22Rv1 (cell line): ENCODE data around the gene ADAP1.

ENCODE experiments used
- H3K27ac ChIP-seq: fragments of 450-650 bp; 2 replicates; pipeline ENCODE4 v1.5.1; 2017
- CTCF ChIP-seq: fragments of 450-650 bp; IDR thresholded peaks from 2 replicates; pipeline ENCODE4 v1.5.1; 2017; ENCODE audit warnings: mild to moderate bottlenecking
- ZFX ChIP-seq: fragments of 450-650 bp; IDR thresholded peaks from 2 replicates; pipeline ENCODE4 v1.6.1; 2017; ENCODE audit warnings: antibody characterized with exemption, borderline replicate concordance

Gene ADAP1

GRCh38 chr7:985127-985416 is 30.6 kb upstream of the ADAP1 start:
- H3K27ac ChIP-seq, result no peak overlapping the region
- TF ChIP-seq CTCF, result no peak
- no peak for TF ChIP-seq ZFX

DNA sequence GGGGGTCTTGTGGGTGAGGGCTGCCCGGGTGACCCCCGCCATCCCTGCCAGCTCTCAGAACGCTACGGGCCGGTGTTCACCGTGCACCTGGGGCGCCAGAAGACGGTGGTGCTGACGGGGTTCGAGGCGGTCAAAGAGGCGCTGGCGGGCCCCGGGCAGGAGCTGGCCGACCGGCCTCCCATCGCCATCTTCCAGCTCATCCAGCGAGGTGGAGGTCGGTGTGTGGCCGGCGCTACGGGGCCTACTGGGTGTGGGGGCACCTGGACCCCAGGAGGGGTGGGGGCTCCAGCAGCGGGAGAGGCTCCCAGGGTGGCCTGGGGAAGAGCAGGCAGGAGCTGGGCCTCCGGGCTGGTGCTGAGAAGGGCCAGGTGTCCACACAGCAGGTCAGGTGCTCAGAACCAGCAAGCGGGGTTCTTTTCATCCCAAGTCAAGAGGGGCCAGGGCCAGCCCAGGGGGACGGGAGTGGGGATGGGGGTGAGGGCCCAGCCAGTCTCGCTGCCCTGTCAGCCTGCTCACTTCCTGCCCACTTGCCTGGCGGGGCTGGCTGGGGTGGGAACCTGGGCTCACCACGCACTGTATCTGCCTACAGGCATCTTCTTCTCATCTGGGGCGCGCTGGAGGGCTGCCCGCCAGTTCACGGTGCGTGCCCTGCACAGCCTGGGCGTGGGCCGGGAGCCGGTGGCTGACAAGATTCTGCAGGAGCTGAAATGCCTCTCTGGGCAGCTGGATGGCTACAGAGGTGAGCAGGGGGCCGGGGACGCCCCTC is 30.1 kb upstream of the ADAP1 start:
- TF ChIP-seq CTCF (no peak), ZFX (no peak)
- no peak overlapping the region for H3K27ac ChIP-seq

GRCh38 chr7:983616-984071 is 29.2 kb upstream of the ADAP1 start:
- TF ChIP-seq ZFX (no peak), CTCF (no peak)
- no peak overlapping the region for H3K27ac ChIP-seq

DNA sequence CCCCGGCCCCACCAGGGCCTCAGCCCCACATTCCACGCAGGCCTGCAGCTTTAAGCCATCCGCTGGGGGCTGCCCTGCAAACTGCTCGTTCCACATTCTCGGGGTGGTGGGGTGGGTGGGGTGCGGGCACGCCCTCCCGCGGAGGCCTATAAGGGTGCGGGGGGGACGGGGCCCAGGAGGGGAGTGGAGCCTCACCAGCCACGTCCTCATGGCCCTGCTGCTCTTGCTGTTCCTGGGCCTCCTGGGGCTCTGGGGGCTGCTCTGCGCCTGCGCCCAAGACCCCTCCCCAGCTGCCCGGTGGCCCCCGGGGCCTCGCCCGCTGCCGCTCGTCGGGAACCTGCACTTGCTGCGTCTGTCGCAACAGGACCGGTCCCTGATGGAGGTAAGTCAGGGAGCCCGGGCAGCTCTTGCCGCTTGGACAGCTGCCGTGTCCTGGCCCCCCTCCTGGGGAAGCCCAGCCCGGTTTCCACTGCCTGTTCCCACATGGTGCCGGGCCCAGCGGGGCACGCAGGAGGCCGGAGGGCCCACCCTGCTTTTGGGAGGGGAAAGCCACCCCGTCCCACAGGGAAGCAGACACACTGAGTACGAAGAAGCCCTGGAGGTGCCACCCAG is 28.6 kb upstream of the ADAP1 start, which contains the start of gene CYP2W1:
TSS of gene CYP2W1 (plus strand) at position 178 of the 612 bp plus-strand sequence. CDS start at position 209, 31 bp downstream.
- no peak within 1 kb of the TSS for H3K27ac ChIP-seq
- no peak for TF ChIP-seq ZFX
- no peak for TF ChIP-seq CTCF

DNA sequence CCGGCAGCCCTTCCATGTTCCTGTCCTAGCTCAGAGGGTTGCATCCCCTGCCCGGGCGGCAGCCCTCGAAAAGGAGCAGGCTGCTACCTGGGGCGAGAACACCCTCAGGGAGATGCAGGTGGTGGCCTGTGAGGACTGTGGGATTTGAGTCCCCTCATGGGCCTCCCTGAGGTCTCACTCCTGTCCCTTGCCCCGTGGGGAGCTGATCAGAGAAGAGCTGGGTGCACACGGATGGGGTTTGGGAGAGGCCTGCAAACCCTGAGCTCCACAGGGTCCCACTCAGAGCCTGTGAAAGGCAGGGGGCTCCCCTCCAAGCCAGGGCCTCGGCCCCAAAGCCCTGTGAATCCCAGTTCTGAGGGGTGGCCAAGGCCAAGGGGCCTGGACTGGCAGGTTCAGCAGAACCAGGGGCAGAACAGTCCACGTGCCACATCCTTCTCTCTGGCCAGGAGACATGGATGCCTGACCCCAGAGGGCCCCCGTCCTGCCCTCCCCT is 28.1 kb upstream of the ADAP1 start:
- TF ChIP-seq CTCF (no peak), ZFX (no peak)
- H3K27ac ChIP-seq, result no peak overlapping the region

GRCh38 chr7:981793-982510 is 27.5 kb upstream of the ADAP1 start:
- TF ChIP-seq CTCF (no peak), ZFX (no peak)
- no peak overlapping the region for H3K27ac ChIP-seq
